Keratinocyte (primary cell): ENCODE measurements around the gene CPED1. TPM values are rescaled to one million over a fixed set of nuclear protein-coding genes. Genes with fewer than 3 reads are reported as not detected.

Experiments used
- DNase-seq: peaks from one replicate; pipeline ENCODE4 v3.0.0-alpha.2; 2011; ENCODE audit warnings: low read depth, missing footprints, low spot score
- FAIRE-seq: peaks from 2 replicates; lab custom pipeline; 2011; peaks lifted over from hg19 to GRCh38; lab: Jason Lieb, UNC
- H2AFZ ChIP-seq: 2 replicates; pipeline ENCODE4 v1.6.0; 2012; ENCODE audit warnings: low read length, control low read depth, inconsistent platforms; ENCODE audit not compliant: control insufficient read depth
- H3K27ac ChIP-seq: 2 replicates; pipeline ENCODE4 v1.5.1; 2011; ENCODE audit warnings: low read length; ENCODE audit not compliant: control insufficient read depth, insufficient read depth
- H3K27me3 ChIP-seq: 3 replicates; pipeline ENCODE4 v1.6.0; 2011; ENCODE audit warnings: low read length; ENCODE audit not compliant: control insufficient read depth, insufficient read depth; ENCODE audit errors: extremely low read depth
- H3K36me3 ChIP-seq, 2 experiments: 2 replicates in 1 of 2; 3 replicates in 1 of 2; pipeline ENCODE4 v1.5.1; 2011; ENCODE audit warnings: low read length in 2 of 2, mild to moderate bottlenecking in 1 of 2; ENCODE audit not compliant: control insufficient read depth in 2 of 2, insufficient read depth in 2 of 2; ENCODE audit errors: extremely low read depth in 1 of 2
- H3K4me1 ChIP-seq: 3 replicates; pipeline ENCODE4 v1.5.1; 2011; ENCODE audit warnings: low read length; ENCODE audit not compliant: control insufficient read depth, insufficient read depth; ENCODE audit errors: extremely low read depth
- H3K4me2 ChIP-seq: 3 replicates; pipeline ENCODE4 v1.6.0; 2011; ENCODE audit warnings: low read depth, low read length; ENCODE audit not compliant: control insufficient read depth, insufficient read depth; ENCODE audit errors: extremely low read depth
- H3K4me3 ChIP-seq, 3 experiments: fragments of 200-600 bp in 1 of 3; sonication (generic) in 1 of 3; 2 replicates in 2 of 3; 3 replicates in 1 of 3; pipeline ENCODE4 v1.5.1; 2011 to 2016; ENCODE audit warnings: low read length in 3 of 3, mild to moderate bottlenecking in 3 of 3, control low read depth in 2 of 3, inconsistent platforms in 1 of 3, low read depth in 1 of 3, mixed read lengths in 1 of 3, mixed run types in 1 of 3, moderate library complexity in 1 of 3; ENCODE audit not compliant: control insufficient read depth in 2 of 3, insufficient read depth in 2 of 3; ENCODE audit errors: extremely low read depth in 1 of 3
- H3K79me2 ChIP-seq: 2 replicates; pipeline ENCODE4 v1.6.0; 2012; ENCODE audit warnings: low read length; ENCODE audit not compliant: control insufficient read depth, insufficient read depth
- H3K9ac ChIP-seq: 3 replicates; pipeline ENCODE4 v1.6.0; 2011; ENCODE audit warnings: low read length; ENCODE audit not compliant: control insufficient read depth, insufficient read depth; ENCODE audit errors: extremely low read depth
- H3K9me1 ChIP-seq: 3 replicates; pipeline ENCODE4 v1.6.0; 2011; ENCODE audit warnings: low read length; ENCODE audit not compliant: control insufficient read depth, insufficient read depth; ENCODE audit errors: extremely low read depth
- H3K9me3 ChIP-seq: 2 replicates; pipeline ENCODE4 v1.5.1; 2012; ENCODE audit warnings: low read depth, low read length; ENCODE audit not compliant: control insufficient read depth
- H4K20me1 ChIP-seq: 3 replicates; pipeline ENCODE4 v1.6.0; 2011; ENCODE audit warnings: low read length; ENCODE audit not compliant: control insufficient read depth, insufficient read depth; ENCODE audit errors: extremely low read depth
- CTCF ChIP-seq, 3 experiments: IDR thresholded peaks in 1 of 3; conservative IDR thresholded peaks in 1 of 3; optimal IDR thresholded peaks in 1 of 3; 2 replicates in 2 of 3; 3 replicates in 1 of 3; pipeline versions ENCODE3 to v1.5.1; 2011; ENCODE audit warnings: low read length in 3 of 3, mild to moderate bottlenecking in 3 of 3, moderate library complexity in 2 of 3, control low read depth in 1 of 3, inconsistent platforms in 1 of 3; ENCODE audit not compliant: insufficient read depth in 2 of 3; ENCODE audit errors: extremely low read depth in 1 of 3
- EZH2 ChIP-seq: IDR thresholded peaks from one replicate; pipeline ENCODE4 v1.6.1; 2012; ENCODE audit warnings: inconsistent platforms, mild to moderate bottlenecking, low read length, moderate library complexity
- dilution Hi-C: fragments of 300-500 bp; cut with MboI; formaldehyde crosslinking; loops from one replicate; pipeline ENCODE4 v1.7.0; 2020; ENCODE audit warnings: low sequenced_read_pairs; ENCODE audit not compliant: extremely low pct_ligation_motif_present
- polyA plus RNA-seq, 5 experiments: library from polyadenylated mRNA; depleted of rRNA in 3 of 5; stranded (reverse) in 3 of 5; stranded (forward) in 1 of 5; unstranded in 1 of 5; fragments of >200 nt; gene quantifications; 1 replicate in 1 of 5; 2 replicates in 3 of 5; 3 replicates in 1 of 5; pipeline versions ENCODE4 v1.2.1 to v1.2.3, GENCODE V29; 2011 to 2012; ENCODE audit warnings: missing spikeins in 2 of 5, low read depth in 1 of 5, low replicate concordance in 1 of 5

CPED1 gene
- polyA plus RNA-seq, 1 donor (not counting 4 experiments of a cell fraction or from before 2014, with no cell fraction given), result 0.62 TPM

- Histone ChIP-seq H3K79me2 (no peaks in the 10 kb centered on the region), H3K27me3 (no peaks in the 10 kb centered on the region), H3K4me2 (no peak overlapping the region), H3K9me1 (no peaks in the 10 kb centered on the region), H2AFZ (no peak overlapping the region), H3K27ac (no peak overlapping the region), H3K4me1 (no peaks in the 10 kb centered on the region), H3K9ac (no peak overlapping the region), H3K9me3 (no peaks in the 10 kb centered on the region), H3K4me3 (no peak overlapping the region), H3K36me3 (no peaks in the 10 kb centered on the region), H4K20me1 (no peaks in the 10 kb centered on the region)
- FAIRE-seq (no peak), DNase-seq (no peak)
- TF ChIP-seq CTCF (optimal IDR thresholded peaks at IDR 0.05 in 1 of 3, IDR thresholded peaks at IDR 0.05 in 1 of 3, conservative IDR thresholded peaks at IDR 0.05 in 1 of 3; ENCODE audit: extremely low read depth in 1 of 3, insufficient read depth in 2 of 3, low read length in 3 of 3) (no peak), EZH2 (no peak)
- dilution Hi-C loops, result no loop called here
Observed at GRCh38 chr7:121235201-121235600, 246.7 kb downstream of the CPED1 start.

GRCh38 chr7:121237601-121238000 is 249.1 kb downstream of the CPED1 start:
- no peaks in the 10 kb centered on the region for H3K9me3 ChIP-seq
- no peaks in the 10 kb centered on the region for H3K79me2 ChIP-seq
- H4K20me1 ChIP-seq, result no peaks in the 10 kb centered on the region
- no peak overlapping the region for H3K27ac ChIP-seq
- no peak overlapping the region for H3K4me3 ChIP-seq
- H3K27me3 ChIP-seq, result no peaks in the 10 kb centered on the region
- DNase-seq (no peak), FAIRE-seq (no peak)
- H2AFZ ChIP-seq, result no peak overlapping the region
- TF ChIP-seq EZH2 (no peak), CTCF (optimal IDR thresholded peaks at IDR 0.05 in 1 of 3, IDR thresholded peaks at IDR 0.05 in 1 of 3, conservative IDR thresholded peaks at IDR 0.05 in 1 of 3; ENCODE audit: extremely low read depth in 1 of 3, insufficient read depth in 2 of 3, low read length in 3 of 3) (no peak)
- H3K4me2 ChIP-seq, result no peak overlapping the region
- no peaks in the 10 kb centered on the region for H3K36me3 ChIP-seq
- dilution Hi-C loops, result no loop called here
- H3K4me1 ChIP-seq, result no peaks in the 10 kb centered on the region
- no peaks in the 10 kb centered on the region for H3K9me1 ChIP-seq
- H3K9ac ChIP-seq, result no peak overlapping the region
